GM19463 (cell line): ENCODE results near the gene PLXNA4.
A peak's percentile ranks its signal among the peaks of the same experiment; 100 is the strongest.

Experiments used
- ATAC-seq: cut with Tn5 transposase; IDR thresholded peaks from one replicate; pipeline ENCODE4 v1.9.1; 2021; ENCODE audit warnings: mild to moderate bottlenecking, moderate library complexity; ENCODE audit not compliant: unreplicated experiment

PLXNA4 gene

DNA sequence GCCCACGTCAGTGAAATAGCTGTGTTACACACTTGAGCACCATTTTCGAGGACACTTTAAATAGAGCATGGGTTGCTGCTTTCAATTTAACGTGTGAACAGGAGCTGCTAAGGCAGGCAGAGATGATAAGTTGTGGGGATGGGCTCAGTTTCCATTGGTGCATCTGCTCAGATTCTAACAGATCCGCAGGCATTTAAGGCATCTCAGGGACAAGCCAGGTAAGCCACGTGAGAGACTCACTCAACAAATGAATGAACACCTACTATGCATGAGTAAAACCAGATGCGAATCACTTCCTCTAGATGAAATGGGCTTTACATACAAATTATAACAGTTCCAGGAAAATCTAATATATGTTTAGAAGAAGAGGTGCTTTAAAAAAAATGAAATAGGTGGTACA lies 34.6 kb downstream of the PLXNA4 start:
- ATAC-seq = no peak

- ATAC-seq = no peak
Measured at GRCh38 chr7:132537456-132538145, 38.7 kb downstream of the PLXNA4 start.

- ATAC-seq = no peak
Measured at GRCh38 chr7:132536654-132537395, 39.4 kb downstream of the PLXNA4 start.

DNA sequence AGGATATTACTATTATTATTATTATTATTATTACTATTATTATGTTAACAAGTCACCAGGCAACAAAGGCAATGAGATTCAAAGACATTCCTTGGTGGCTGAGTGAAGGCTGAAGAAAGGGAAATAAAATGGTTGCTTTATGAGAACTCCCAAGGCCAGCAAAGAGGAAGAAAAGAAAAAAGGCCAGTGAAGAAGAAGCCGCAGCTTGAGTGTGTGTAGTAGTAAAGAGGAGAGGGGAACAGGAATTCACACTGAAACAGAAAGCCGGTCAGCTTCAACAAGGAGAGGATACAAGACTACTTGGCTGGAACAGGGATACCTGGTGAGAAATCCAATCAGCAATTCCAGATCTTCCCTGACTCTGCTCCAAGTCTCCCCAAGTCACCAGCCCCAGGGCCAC lies 42.4 kb downstream of the PLXNA4 start:
- no peak for ATAC-seq

DNA sequence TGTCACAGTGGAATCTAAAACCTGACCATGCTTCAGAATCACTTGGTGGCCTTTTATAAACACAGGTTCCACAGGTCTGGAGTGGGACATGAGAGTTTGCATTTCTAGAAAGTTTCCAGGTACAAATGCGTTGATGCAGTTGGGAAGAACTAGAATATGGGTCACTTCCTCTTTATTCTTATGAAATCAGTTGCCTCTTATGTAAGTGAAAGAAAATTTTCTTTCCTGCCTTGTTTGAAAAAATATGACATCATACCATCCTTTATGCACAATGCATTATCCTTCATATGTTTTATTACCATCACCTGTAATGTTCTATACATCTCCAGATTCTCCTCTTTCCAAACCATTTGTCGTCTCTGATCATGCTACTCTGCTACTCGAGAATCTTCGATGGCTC lies 44.0 kb downstream of the PLXNA4 start:
- no peak for ATAC-seq

DNA sequence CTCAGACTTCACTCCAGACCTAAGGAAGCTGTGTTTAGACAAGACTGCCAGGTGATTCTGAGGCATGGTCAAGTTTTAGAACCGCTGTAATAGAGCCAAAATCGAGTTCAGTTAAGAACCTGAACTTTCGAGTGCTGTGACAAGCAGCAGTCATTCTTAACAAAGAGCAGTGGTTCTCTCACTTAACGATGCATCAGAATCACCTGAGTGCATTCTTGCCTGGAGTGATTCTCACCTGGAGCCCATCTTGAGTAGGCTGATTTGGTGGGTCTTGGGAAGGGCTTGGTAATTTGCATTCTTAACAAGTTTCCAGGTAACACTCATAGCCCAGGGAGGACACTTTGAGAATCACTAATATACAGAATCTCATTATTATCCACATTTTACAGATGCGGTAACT lies 44.7 kb downstream of the PLXNA4 start:
- ATAC-seq = no peak

DNA sequence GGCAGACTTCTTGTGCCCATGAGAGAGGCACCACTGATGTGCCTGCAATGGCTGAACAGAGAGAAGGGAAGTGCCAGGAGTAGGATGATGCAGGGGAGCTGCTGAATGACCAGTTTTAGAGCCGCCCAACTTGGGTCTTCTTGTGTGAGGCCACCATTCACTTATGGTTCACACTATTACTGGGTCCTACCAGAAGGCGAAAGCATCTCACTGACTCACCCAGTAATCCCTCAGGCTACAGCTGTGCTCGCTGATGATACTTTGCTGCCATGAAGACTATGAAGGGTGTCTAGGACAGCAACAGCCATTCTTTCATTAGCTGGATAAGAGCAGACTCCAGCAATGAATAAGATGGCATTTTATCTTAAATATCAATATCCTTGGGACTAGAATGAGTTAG lies 47.6 kb downstream of the PLXNA4 start:
- ATAC-seq = no peak

DNA sequence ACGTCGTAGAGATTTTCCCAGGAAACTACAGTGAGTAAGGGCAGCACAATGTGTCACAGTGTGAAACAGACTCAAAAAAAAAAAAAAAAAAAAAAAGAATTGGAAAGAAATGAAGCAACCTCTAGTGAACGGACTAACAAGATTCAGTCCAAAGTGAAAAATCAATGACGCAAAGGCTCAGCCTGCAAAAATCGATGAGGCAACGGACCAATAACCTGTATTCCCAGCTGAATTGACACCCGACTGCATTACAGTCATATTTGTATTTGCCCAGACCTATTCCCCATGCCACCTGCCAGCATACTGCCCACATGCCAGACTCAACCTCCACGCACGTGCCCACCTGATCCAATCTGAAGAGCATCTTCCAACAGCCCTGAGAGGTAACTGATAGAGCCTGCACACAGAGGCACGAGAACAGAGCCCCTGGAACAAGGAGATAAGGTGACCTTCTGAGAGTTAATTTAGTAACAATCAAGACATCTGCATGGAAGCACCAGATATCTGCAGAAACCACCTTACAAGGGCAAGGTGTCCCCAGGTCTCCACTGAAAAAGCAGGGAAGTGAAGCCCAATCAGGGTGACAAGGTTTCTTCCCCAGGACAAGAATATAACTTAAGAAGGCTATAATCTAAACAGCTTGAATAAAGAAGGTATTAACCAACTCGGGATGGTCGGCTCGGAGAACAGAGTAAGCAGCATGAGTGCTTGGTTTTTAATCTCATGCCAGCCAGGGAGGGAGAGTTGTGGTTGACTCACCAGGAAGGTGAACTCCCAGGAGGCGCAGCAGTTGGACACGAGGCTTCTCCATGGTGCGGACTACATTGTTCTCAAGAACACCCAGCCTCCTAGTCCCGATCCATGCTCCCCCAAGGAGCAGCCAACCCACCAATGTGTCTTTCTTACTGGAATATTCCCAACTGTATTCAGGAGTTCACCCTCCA lies 48.5 kb downstream of the PLXNA4 start:
- ATAC-seq = no peak

- ATAC-seq = no peak
Measured at GRCh38 chr7:132526111-132526740, 50.0 kb downstream of the PLXNA4 start.

DNA sequence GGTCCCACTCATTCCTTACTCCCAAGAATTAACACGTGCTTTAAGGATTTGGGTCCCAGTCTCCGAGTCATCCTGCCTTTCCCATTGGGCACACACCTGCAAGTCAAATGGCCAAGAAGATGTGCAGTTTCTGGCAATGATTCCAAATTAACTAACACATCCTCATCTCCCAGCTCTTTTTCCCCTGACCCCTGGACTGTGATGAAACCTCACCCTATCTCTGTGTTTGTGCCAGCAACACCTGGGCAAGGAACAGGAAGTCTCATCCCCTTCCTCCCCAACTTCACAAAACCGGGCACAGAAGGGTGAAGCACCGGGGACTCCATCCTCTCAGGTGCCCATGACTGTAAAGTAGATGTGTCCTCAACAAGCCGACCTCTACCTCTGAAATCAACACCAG lies 54.8 kb downstream of the PLXNA4 start:
- no peak for ATAC-seq

DNA sequence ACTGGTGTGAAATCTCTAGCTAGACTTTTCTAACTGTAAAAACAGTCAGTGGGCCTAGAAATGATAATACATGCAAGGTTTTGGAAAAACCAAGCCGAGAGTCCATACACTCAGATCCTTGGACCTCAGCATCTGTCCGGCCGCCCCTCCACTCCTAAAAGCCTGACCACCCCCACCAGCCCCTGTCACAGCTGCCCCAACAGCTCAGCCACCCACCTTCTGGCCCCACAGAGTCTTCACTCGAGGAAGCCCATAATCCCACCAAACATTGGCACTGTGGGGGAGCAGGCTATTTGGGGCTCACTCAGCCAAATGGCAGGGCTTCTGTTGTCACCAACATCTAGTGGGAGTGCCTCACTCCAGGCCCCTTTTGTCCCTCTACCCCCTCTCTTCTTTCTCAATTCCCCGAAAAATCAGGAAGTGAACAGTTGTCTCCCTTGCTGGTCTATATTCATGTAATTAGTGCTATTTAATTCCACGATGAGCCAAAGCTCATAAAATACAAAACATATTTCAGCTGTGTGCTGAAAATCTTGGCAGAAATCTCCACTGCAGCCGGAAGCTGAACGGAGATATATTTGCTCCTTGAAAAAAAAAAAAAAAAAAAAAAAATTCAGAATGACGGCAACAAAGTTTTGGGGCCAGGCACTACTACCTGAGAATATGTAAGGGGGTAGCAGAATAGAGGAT lies 55.5 kb downstream of the PLXNA4 start:
- ATAC-seq = no peak

- ATAC-seq = no peak
Measured at GRCh38 chr7:132519936-132520335, 56.3 kb downstream of the PLXNA4 start.

- ATAC-seq = no peak
Measured at GRCh38 chr7:132518839-132519173, 57.5 kb downstream of the PLXNA4 start.

- ATAC-seq = peak; percentile 47
Measured at GRCh38 chr7:132518102-132518838, 58.0 kb downstream of the PLXNA4 start.

DNA sequence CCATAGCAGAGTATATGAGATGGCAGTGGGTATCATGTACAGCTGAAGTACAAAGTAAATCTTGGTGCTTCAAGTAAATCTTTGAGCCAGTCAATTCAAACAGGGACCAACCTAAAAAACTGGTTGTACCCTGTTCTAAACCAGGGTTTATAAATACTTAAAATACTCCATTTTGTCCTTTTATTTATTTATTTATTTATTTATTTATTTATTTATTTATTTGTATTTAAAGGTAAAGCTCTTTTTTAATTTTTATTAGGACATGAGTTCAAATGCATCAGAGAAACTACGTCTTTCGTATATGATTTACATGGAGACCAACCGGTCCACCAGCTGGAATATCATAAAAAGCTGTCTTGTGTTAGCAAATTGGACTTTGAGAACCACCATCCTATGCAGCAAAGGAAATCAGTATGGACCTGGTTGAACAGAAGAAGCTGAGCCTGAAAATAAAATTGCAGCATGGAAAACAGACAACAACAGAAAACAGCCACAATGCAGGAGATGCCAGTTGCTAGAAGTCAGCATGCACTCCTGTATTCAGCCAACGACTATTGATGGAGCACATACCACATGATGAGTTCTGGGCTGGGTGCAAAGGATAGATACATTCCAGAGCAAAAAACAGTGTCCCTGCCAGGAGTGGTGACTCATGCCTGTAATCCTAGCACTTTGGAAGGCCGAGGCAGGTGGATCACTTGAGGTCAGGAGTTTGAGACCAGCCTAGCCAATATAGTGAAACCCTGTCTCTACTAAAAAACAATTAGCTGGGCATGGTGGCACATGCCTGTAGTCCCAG lies 60.0 kb downstream of the PLXNA4 start:
- ATAC-seq = no peak

DNA sequence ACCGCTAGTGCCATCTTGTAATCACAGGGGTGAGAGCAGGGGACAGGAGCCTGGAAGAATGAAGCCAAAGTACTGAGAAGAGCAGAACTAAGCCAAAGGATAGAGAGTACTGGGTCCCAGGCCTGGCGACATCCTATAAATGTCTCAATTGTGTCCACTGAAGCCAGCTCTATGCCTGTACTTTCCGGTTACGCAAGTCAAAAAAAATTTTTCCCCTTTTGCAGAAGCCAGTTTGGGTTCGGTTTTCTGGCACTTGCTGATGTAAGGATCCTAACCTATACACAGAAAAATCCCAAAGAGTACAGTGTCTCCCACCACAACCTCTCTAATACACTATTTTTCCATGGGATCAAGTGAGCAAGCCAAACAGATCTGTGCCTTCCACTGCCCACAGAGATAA lies 61.1 kb downstream of the PLXNA4 start:
- ATAC-seq = no peak

- no peak for ATAC-seq
Measured at GRCh38 chr7:132514430-132514829, 61.8 kb downstream of the PLXNA4 start.

DNA sequence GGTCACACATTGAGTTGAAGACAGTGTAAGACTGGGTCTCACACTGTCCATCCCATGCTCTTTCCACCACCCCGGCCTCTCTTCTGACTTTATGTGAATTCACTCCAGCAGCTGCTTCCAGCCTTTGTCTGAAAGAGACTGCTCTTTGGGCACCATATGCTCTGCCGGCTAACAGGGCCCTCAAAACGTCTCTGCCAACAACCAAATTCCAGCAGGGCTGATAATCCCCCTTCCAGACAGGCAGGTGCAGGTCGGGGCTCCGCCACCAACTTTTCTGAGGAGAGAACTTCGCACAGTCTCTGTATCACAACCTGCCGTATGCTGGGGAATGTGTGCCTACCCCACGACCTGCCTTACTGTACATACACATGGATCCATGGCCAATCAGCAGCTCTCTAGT lies 64.3 kb downstream of the PLXNA4 start:
- no peak for ATAC-seq

GRCh38 chr7:132511387-132511786 lies 64.9 kb downstream of the PLXNA4 start:
- no peak for ATAC-seq
